Posterior vena cava (tissue), 2 donors: ENCODE data around the gene SCO2. TPM values are rescaled to one million over a fixed set of nuclear protein-coding genes. Genes with fewer than 3 reads are reported as not detected.

ENCODE experiments used
- DNase-seq: peaks from one replicate; pipeline ENCODE4 v3.0.0-alpha.2; 2020; ENCODE audit warnings: low spot score
- intact Hi-C, 2 donors: fragments of 100-400 bp; cut with DNase I; formaldehyde crosslinking; loops; one replicate each; pipeline versions ENCODE4 v1.14.1 to v1.14.2; 2022 to 2023
- total RNA-seq, 2 donors: library from RNA; stranded (reverse); fragmentation: NEBNext Ultra II Directional; extraction: Animal tissue kit (Norgen Biotek cat#: 25700); gene quantifications; one replicate each; pipeline ENCODE4 v1.2.1, GENCODE V29; 2021
- donor health status: DM: yes; HTN: yes; CAD: no.
- donor health status: DM: yes; HTN: yes; CAD: no.

SCO2 gene
- total RNA-seq, 2 donors from 2014 or later = 2.6 TPM; not detected in 1

- no peak for DNase-seq
- intact Hi-C loops = loop anchor here in 1 of 2 donors (10.0 kb wide), 1 partner anchor 251 kb away; the partner anchor contains the start of gene HDAC10
Observed at GRCh38 chr22:50505776-50506610, 19.4 kb downstream of the SCO2 start.

GRCh38 chr22:50505276-50505775 is 20.1 kb downstream of the SCO2 start:
- no peak for DNase-seq
- intact Hi-C loops = loop anchor here in 1 of 2 donors (10.0 kb wide), 1 partner anchor 251 kb away; the partner anchor contains the start of gene HDAC10

GRCh38 chr22:50504369-50505211 is 20.8 kb downstream of the SCO2 start:
- intact Hi-C loops = loop anchor here in 1 of 2 donors (10.0 kb wide), 1 partner anchor 250 kb away; the partner anchor contains the start of gene HDAC10
- no peak for DNase-seq

GRCh38 chr22:50503475-50504145 is 21.8 kb downstream of the SCO2 start:
- DNase-seq = no peak
- intact Hi-C loops = loop anchor here in 1 of 2 donors (10.0 kb wide), 1 partner anchor 249 kb away; the partner anchor contains the start of gene HDAC10

GRCh38 chr22:50502628-50503474 is 22.5 kb downstream of the SCO2 start:
- no peak for DNase-seq
- intact Hi-C loops = loop anchor here in 1 of 2 donors (10.0 kb wide), 1 partner anchor 248 kb away; the partner anchor contains the start of gene HDAC10

- no peak for DNase-seq
- intact Hi-C loops = loop anchor here in 1 of 2 donors (10.0 kb wide), 1 partner anchor 247 kb away; the partner anchor contains the start of gene HDAC10
Observed at GRCh38 chr22:50502096-50502495, 23.3 kb downstream of the SCO2 start.

- intact Hi-C loops = loop anchor here in 1 of 2 donors (10.0 kb wide), 1 partner anchor 246 kb away; the partner anchor contains the start of gene HDAC10
- no peak for DNase-seq
Observed at GRCh38 chr22:50500452-50500851, 24.9 kb downstream of the SCO2 start.

GRCh38 chr22:50498322-50498890 is 27.0 kb downstream of the SCO2 start:
- no peak for DNase-seq
- intact Hi-C loops = no loop called here

- no peak for DNase-seq
Observed at GRCh38 chr22:50497093-50497492, 28.3 kb downstream of the SCO2 start.

GRCh38 chr22:50490531-50491308 is 34.7 kb downstream of the SCO2 start:
- intact Hi-C loops = no loop called here
- no peak for DNase-seq

More at GRCh38 chr22:50497093-50497492, 28.3 kb downstream of the SCO2 start:
- intact Hi-C loops = no loop called here

GRCh38 chr22:50489363-50490243 is 35.8 kb downstream of the SCO2 start:
- intact Hi-C loops = no loop called here
- DNase-seq = no peak

GRCh38 chr22:50488886-50489285 is 36.5 kb downstream of the SCO2 start:
- intact Hi-C loops = no loop called here
- DNase-seq = no peak

- DNase-seq = no peak
- intact Hi-C loops = no loop called here
Observed at GRCh38 chr22:50488006-50488677, 37.3 kb downstream of the SCO2 start.

GRCh38 chr22:50487290-50488005 is 38.0 kb downstream of the SCO2 start:
- no peak for DNase-seq
- intact Hi-C loops = no loop called here
